ENCODE results near the gene PSMD6.

The PSMD6 gene

DNA sequence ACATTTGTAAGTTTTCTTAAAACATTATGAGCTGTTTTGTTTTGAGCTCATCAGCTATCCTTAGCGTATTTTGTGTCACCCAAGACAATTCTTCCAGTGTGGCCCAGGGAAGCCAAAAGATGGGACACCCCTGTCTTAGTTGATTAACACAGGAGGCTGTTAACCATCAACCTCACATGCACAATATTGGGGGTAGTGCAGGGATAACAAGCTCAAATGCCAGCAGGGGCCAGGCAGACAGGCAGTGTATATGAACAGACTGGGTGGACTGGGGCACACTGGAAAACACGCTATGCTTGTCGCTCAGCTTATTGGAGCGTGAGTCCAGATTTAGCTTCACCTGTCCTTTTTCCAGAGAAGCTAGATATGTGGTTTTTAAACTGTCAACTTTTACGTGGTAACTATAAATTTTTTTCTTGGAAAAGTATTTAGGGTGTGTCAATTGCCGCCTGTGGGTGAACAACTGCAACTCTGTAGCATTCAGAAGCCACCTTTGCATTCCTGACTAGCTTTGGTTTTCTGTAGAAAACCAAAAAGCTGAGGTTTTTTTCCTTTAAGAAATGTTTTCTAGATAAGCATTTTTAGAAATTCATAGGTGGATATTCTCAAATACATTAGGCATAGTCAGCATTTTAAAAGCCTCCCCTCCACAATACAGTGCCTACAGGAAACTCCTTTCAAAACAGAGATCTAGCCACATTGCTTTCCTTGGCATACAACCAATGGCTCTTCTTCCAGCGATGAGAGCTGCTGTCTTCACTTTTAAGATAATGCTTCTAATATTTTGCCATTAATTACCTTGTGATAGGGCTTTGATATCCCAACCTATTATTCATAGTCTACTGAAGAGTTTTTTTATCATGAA lies 14.6 kb downstream of the PSMD6 start:
- no peak for DNase-seq

GRCh38 chr3:64008017-64008416 lies 15.3 kb downstream of the PSMD6 start:
- DNase-seq: no peak

DNA sequence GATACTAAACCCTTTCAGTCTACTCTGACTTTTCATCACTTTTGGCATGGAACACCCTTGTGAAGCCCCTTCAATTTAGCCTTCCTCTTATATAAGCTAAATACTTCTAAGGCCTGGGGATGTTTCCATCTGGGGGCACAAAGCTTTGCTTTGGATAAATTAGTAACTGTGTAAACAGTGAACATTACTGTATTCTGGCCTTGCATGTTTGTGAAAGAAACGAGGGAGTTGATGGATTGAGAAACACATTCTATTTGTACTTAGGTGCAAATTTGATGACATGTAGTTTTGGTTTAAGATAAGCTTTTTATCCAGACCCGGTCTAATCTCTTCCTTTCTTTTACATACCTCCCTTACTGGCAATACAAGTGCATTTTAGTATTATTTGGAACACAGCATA lies 19.7 kb downstream of the PSMD6 start:
- no peak for DNase-seq

DNA sequence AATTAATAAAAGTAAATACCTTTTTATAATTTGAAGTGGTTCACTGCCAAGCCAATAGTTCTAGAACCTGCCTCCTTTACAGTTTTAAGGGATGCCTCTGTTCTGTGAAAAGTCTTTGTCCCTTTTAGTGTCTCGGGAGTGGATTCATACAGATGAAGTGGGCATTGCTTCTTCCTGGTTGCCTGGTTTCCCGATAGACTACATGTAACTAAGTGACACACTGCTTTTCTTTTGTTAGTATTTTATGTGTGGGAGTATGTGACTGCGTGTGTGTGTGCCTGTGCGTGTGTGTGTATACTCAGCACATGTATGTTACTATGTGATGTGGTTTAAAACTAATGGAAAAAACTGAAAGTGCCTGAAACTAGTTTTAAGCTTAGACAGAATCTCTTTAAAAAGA lies 21.1 kb downstream of the PSMD6 start:
- DNase-seq: no peak

DNA sequence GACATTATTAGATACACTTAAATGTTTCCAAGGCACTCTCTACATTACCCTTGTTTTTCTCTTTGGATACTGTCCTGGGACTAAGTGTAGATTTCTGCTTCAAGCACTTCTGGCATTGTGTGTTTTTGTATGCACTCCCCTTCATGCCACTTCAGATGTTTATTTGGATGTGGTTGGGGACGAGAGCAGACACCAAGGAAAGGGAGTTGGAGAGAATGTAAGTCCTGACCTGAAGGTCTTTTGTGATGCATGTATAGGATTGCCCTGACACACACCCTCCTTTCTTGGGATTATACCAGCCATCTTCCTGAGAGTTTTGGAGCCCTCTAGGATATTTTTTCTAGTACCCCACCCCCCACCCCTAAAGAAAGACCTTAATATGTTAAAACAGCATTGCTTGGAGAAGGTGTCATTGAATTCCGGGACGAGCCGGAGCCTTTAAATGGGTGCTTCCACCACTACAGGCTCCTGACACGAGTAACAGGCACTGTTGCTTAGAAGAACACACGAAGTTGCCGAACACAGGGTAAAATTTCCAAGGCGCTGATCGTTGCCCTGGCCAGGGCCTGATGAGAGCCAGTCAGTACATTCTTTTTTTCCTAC lies 22.7 kb downstream of the PSMD6 start:
- no peak for DNase-seq

DNA sequence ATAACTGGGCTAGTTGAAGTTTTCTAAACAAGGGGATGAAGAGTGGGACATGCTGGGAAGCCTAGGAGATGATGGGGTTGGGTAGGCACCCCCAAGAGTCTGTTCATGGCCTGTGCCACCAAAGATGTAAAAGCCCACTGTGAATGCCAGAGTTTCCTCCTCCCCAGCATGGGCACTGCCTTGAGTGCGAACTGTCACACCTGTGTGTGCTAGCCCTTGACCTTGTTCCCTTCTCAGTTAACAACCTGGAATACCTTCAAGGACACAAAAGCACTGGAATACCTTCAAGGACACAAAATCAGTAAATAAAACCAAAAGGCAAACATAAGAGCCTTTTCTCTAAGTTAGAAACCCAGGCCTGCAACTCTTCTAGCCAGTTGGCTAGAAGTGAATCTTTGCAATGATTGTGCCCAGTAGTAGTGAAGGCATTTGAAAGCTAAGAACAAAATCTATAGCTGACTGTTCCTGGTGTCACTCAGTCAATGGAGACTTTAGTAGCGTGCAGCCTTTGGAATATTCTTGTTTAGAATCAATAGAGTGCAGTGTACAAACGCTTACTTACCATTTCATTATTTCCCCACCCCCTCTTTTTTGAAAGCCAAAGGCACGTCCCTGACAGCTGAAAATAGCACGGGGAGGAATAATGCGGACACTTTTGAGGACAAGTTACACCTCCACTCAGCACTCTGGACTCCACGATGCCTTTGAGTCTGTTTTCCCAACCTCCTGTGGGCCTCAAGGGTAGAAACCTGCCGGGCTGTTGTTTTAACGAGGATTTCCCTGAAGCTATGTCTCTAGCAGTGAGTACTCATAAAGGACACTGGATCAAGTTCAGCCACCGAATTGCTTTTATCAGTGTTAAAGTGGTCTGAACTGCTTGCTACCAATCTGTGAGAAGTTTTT lies 24.2 kb downstream of the PSMD6 start:
- no peak for DNase-seq

GRCh38 chr3:63995086-63995485 lies 28.2 kb downstream of the PSMD6 start:
- peak in 2 of 6 experiments; percentile 3 to 6 for DNase-seq

DNA sequence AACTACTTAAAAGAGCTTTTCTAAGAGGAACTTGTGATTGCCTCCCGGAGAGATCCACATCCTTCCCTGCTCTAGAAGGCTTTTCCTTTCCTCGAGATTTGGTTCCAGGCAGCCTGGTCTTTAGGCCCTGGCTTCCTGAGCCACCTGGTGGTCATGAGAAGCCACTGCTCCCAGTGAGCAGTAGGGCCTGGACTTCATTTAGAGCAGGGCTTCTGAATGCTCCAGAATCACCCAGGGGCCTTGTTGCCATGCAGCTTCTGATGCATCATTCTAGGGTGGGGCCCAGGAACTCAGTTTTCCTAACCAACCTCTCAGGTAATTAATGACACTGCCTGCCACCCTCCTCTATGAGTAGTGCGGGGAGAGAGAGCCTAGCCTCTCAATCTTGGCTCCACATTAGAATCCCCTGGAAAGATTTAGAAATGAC lies 29.6 kb downstream of the PSMD6 start:
- peak in 5 of 6 experiments; percentile 22 to 68 (median 48) for DNase-seq

GRCh38 chr3:63992516-63993209 lies 30.6 kb downstream of the PSMD6 start:
- DNase-seq: no peak

DNA sequence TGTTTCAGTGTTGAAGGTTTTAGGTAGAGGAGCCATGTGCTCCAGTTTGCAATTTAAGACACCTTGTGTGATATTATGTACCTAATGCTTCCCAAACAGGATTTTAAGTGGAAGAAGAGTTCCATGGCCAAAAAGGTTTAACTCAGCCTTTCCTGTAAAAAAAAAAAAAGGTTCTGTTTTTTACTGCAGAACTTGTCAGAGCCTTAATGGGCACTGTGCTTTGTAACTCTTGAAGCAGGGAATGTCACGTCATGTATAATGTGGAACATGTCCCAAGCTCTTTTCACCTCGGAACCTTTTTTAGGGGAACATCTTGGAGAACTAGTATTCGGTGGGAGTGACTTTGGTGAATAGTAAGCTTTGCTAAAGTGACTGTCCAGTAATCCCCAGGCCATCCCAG lies 31.6 kb downstream of the PSMD6 start:
- no peak for DNase-seq

DNA sequence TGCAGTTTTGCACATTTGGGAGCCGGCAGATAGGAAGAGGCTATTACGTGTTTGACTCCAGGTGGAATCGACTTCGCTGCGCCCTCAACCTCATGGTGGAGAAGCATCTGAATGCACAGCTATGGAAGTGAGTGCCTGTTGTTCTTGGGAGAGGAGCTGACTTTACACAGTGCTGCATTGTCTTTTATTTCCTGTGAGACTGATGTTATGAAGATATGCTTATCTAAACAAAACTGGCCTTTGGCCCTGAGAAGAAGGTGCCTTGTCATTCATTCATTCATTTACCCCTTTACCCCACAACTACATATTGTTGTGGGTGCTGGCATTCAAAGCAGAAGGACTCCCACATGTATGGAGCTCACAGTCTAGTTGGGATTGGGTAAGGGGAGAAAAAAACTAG lies 32.6 kb downstream of the PSMD6 start:
- DNase-seq: no peak

GRCh38 chr3:63990204-63990603 lies 33.1 kb downstream of the PSMD6 start:
- no peak for DNase-seq

- DNase-seq: no peak
Observed at GRCh38 chr3:63988943-63989342, 34.4 kb downstream of the PSMD6 start.

- DNase-seq: no peak
Observed at GRCh38 chr3:63986831-63987230, 36.5 kb downstream of the PSMD6 start.

DNA sequence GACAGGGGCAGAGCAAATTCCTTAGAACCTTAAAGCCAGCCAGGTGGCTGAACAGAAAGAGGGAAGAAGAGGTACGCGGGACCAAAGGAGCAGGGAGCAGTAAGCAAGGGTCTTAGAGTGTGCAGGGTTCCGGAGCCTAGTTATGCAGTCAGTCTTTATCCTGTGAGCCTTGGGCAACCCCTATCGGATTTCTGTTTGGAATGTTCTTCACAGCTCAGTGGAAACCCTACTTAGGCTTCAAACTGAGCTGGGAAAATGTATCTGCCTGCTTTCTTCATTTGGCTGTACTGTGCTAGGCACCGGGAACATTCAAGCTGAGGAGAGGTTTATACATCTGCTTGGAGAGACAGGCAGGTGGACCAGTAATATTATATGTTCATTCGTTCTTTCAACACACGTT lies 37.1 kb downstream of the PSMD6 start:
- DNase-seq: no peak

- no peak for DNase-seq
Observed at GRCh38 chr3:63984391-63984790, 38.9 kb downstream of the PSMD6 start.

- no peak for DNase-seq
Observed at GRCh38 chr3:63981980-63982379, 41.3 kb downstream of the PSMD6 start.

- no peak for DNase-seq
Observed at GRCh38 chr3:63980830-63981498, 42.3 kb downstream of the PSMD6 start.

DNA sequence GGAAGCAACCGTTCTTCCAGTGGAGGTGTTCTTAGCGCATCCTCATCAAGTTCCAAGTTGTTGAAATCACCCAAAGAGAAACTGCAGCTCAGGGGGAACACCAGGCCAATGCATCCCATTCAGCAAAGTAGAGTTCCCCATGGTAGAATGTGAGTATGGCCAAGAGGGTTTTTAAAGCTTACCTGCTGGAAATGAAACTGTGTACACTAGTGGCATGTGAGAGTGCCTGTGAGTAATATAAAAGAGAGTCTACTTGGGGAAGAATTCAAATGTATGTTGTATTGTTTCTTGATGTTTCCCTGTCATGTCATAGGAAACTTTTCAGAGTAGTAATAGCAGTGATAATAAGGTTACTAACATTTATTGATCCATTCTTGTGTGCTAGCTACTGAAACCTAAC lies 43.3 kb downstream of the PSMD6 start:
- DNase-seq: no peak

DNA sequence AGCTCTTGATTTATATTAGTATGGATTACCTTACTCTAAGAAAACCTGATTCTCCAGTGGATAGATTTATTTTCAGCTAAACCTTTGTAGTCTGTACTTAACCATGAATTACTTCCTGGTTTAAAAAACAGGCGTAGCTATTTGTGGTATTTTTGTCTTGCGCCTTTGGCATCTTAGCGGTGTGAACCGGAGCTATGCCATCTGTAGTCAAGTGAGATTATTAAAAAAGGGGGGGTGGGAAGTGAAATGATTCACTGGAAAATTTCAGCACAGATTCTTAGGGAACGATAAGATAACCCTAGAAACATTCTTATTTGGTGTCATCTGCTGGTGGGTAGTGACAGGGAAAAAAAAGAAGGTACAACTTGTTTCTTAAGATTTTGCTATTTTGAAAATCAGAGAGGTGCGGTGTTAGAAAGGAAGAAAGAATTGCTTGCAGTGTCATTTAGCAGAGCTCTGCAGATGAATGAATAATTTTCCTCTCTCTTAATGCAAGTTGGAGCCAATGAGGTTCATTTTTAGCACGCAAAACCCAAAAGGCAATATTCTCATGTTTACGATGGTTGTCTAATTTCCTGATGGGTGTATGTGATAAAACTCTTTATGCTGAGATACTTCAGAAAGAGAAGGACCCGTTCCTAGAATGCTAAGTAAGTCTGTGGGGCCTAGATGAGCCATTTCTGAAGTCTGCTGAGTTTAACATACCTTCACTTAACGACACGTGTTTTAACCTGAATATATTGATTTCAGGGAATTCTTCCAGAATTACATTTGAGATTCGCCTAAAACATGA lies 44.0 kb downstream of the PSMD6 start:
- peak in 4 of 6 experiments; percentile 18 to 61 (median 54) for DNase-seq

DNA sequence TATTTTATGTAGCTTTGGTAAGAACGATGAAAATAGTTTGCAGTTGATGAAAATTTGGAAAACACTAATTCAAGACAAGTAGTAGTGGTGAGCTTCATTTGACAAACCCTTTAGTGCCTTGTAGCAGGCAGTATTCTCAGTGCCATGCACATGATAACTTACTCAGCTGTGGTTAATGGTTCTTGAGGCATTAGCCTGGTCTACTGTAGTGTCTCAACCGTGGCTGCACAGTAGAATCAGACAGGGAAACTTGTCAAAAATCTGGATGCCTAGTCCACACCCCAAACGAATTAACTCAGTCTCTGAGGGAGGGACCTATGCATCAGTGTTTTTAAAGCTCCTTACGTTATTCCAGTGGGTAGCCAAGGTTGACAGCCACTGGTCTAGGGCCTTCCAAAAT lies 45.4 kb downstream of the PSMD6 start:
- DNase-seq: no peak

GRCh38 chr3:63976872-63977200 lies 46.5 kb downstream of the PSMD6 start:
- no peak for DNase-seq

Data from stimulated activated naive CD4-positive, alpha-beta T cell (primary cell).